ENCODE data around the gene OBSL1.
A peak's percentile ranks its signal among the peaks of the same experiment; 100 is the strongest.

OBSL1 gene

DNA sequence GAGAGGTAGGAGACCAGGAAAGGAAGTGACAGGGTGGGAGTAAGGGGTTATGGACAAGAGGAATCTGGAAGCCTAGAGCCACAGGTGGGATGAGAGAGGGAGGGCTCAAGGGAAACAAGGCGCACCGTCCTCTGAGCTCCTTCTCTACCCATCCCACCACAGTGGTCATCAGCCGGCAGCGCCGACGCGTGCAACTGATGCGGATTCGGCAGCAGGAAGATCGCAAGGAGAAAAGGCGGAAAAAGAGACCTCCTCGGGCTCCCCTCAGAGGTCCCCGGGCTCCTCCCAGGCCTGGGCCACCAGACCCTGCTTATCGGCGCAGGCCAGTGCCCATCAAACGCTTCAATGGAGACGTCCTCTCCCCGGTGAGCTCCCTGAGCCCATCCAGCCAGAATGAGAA is 22.3 kb downstream of the OBSL1 start:
- DNase-seq = no peak

- no peak for DNase-seq
Measured at GRCh38 chr2:219547621-219548020, 23.7 kb downstream of the OBSL1 start.

- no peak for DNase-seq
Measured at GRCh38 chr2:219545943-219546352, 25.4 kb downstream of the OBSL1 start.

DNA sequence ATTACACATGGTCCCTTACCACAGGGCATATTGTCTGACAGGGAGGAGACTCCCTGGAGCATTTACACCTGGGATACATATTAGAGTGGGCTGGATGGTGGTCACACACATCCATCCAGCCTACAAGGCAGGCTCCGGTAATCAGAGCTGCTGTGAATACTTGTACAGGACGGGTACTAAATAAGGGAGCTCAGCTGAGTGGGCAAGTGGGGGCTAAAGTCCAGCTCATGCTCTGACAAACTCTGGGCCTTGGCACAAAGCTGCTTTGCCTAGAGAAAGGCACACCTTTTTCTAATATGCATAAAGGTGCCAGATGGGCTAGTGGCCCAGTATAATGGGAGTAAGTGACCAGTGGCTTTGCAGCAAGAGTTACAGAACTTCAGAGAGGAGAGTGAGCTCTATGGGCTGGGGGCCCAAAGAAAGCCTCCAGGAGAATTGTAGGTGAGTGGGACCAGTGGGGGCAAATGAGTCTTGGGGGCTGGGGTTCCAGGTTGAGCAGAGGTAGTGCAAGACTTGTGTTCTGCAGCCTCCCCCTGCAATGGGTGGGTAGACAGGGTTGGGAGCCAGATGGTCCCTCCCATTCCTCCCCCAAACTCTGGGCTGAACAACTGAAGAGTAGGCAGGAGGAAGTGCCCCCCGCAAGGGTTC is 25.9 kb downstream of the OBSL1 start:
- no peak for DNase-seq

GRCh38 chr2:219544567-219544966 is 26.8 kb downstream of the OBSL1 start:
- DNase-seq = no peak

DNA sequence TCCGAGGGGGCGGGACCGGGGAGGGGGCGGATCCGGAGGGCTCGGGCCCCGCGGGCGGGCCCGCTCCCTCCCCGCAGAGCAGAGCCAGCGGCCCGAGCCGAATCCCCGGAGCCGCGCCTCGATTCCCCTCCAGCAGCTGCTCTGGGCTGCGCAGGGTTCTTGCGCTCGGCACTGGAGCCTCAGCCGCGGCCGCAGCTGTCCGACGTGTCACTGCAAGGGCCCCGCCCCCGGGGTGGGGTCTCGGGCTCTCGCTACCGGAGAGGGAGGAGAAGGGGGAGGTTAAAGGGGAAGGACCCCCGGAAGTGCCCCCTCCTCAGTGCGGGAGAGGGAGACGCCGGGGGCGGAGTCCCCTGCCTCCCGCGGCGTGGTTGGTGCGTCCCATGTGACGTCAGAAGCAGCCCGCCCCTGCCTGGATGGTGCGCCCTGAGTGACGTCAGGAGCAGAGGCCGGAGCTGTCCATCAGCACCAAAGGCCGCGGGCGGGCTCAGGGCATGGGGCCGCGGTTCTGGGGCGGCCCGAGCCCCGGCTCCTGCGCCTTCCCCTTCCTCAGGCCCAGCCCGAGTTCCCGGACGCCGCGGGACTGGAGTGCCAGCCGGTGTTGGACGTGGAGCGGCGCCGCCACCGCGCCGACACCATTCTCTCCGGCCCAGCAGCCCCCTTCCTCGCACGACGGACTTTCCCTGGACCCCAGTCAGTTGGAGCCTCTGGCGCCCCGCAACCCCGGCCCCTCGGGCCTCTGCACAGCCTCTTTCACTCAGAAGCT is 27.6 kb downstream of the OBSL1 start, which contains the start of the genes CHPF and TMEM198:
Gene CHPF (minus strand): TSS at position 214 of the 763 bp plus-strand sequence. CDS start 271 bp downstream, outside the sequence.
Gene TMEM198 (plus strand): TSS at position 433 of the 763 bp plus-strand sequence. CDS start 700 bp downstream, outside the sequence.
- peak; percentile 96 for DNase-seq

DNA sequence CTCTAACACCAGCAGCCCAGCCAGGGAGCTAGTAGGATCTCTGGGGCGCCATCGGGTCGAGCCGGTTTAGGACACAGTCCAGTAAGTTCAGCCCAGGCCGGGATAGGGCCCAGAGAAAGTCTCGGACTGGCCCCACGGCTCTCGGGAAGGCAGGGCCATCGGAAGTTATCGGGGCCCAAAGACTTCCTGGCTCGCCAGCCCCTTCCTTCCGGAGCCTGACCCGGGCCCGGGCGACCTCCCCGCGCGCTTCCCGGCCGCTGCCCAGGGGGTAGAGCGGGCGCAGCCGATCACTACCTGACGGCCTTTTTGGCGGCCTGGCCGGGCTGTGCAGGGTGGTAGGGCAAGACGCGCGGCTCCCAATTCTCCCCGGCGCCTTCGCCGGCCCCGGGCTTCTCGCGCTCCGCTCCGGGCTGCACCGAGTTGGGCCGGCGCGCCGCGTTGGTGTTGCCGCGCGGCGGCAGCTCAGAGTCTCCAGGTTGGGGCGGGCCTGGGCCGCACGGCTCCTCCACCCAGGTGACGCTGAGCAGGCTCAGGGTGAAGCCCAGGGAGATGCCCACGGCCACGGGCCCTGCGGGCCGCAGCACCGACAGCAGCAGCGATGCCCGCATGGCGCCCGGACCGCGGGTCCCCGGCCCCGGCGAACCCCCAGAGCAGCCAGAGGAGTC is 28.3 kb downstream of the OBSL1 start:
- no peak for DNase-seq

DNA sequence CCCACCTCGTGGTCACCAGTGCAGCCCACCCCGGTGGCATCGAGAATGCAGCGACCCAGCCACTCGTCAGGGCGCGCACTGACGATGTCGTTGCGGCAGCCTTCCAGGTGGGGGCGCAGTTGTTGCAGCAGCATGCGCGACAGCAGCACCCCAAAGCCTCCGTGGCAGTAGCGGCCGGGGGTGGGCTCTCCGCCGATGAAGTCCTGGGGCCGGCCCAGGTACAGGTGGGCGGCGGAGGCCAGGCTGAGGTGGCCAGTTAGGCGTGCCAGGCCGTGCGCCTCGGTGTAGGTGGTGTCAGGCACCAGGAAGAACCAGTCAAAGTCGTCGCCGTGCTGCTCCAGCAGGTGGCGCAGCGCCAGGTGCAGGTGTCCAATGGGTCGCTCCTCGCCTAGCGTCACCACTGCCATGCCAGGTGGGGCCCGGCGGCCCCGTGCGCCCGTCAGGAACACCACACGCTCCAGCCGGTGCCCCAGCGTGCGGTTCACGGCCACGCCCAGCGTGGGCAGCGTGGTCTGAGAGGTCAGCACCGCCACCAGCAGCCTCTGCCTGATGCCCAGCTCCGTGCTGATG is 29.6 kb downstream of the OBSL1 start:
- peak; percentile 87 to 91 for DNase-seq

- no peak for DNase-seq
Measured at GRCh38 chr2:219540784-219541504, 30.4 kb downstream of the OBSL1 start.

DNA sequence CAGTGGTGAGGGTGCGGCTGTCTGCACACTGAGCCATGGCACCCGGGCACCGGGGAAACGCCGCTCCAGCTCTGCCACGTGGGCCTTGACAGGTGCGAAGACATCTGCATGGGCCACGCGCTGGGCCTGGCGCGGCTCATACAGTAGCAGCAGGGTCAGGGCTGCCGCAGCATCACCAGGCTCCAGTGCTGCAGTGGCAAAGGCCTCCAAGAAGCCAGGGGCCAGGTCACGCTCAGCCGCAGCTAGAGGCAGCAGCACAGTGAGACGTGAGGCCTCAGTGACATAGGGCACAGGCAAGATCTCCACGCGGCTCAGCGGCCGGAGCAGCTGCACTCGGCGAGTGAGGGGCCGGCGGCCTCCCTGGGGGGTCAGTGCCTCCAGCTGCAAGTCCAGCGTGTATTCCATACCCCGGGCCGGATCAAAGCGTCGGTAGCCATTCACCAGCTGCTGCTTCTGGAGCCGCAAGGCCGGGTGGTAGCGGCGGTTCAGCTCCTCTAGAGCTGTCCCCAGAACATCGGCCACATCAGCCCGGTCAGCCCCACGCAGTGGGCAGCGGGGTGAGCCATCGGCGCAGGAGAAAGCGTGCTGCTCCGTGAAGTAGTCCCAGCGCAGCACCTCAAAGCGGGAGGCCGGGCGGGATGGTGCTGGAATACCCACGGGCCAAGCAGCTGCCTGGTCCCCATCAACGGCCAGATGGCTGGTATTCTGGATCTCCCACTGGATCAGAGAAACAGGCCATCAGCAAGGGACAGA is 31.2 kb downstream of the OBSL1 start:
- DNase-seq = no peak

- no peak for DNase-seq
Measured at GRCh38 chr2:219538956-219539788, 32.2 kb downstream of the OBSL1 start.

DNA sequence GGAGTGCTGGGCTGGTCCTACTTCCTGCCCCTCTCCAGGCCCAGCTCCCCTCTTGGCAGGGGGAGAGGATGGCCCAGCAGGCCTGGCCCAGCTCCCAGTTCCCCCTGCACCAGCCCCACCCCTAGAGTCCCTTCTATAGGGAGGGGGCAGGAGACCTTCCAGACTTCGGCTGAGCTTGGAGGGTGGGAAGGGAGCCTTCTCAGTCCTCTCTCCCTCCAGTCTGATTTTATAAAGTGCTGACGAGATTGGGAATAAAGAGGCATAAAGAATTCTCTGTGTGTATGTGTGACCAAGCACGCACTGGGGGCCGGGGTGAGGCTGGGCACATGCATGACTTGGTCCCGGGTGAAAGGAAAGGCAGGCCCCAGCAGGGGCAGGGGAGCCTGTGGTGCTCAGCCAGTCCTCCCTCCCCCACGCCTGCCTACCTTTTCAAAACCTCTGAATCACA is 32.8 kb downstream of the OBSL1 start:
- no peak for DNase-seq

- no peak for DNase-seq
Measured at GRCh38 chr2:219537657-219538488, 33.5 kb downstream of the OBSL1 start.

DNA sequence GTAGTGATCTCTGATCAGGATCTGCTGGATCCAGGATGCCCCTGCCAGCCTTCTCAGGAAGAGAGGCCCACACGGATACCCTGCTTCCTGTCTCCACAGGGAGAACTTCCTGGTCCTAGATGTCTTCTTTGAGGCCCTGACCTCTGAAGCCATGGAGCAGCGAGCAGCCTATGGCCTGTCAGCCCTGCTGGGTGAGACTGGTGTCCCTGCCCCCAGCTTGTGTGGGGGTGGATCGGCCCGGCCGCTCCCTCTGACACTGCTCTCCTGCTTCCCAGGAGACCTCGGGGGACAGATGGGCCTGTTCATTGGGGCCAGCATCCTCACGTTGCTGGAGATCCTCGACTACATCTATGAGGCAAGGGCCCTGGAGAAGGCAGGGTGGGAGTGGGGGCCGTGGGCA is 34.4 kb downstream of the OBSL1 start:
- no peak for DNase-seq

DNA sequence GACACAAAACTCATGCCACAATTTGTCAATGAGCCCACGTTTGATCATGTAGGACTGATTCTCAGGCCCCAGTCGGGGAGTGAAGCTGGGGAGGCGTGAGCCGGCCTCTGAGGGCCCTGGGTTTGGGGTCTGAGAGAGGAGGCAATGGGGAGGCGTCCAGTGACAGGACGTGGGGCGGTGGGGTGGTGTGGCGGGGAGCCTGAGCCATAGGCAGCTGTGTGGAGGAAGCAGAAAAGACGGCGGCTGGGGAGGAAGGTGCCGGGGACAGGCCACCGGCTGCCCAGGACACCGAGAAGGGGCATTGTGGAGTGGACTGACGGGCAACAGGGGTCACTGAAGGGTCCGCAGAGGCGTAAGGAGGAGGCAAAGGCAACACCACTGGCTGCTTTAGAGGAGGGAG is 34.9 kb downstream of the OBSL1 start:
- no peak for DNase-seq

- no peak for DNase-seq
Measured at GRCh38 chr2:219533930-219534661, 37.2 kb downstream of the OBSL1 start.

GRCh38 chr2:219532378-219532649 is 39.0 kb downstream of the OBSL1 start:
- no peak for DNase-seq

- DNase-seq = no peak
Measured at GRCh38 chr2:219531639-219532377, 39.5 kb downstream of the OBSL1 start.
